H54 (cell line): Measurements from ENCODE around the gene DDX27.
"Not testable (repeated sequence)": the region's sequence is repeated elsewhere in the genome, so short reads cannot be mapped to it uniquely, and the experiment has no call there.

Source experiments
- DNase-seq: peaks from one replicate; pipeline ENCODE4 v3.0.0; 2011; ENCODE audit warnings: low spot score, mixed read lengths; ENCODE audit not compliant: insufficient read length
- FAIRE-seq: peaks from 3 replicates; lab custom pipeline; 2011; peaks lifted over from hg19 to GRCh38; lab: Jason Lieb, UNC
- POLR2A ChIP-seq: IDR thresholded peaks from 2 replicates; pipeline ENCODE4 v1.6.1; 2011; ENCODE audit warnings: low read depth, mild to moderate bottlenecking, low read length

DDX27 gene

DNA sequence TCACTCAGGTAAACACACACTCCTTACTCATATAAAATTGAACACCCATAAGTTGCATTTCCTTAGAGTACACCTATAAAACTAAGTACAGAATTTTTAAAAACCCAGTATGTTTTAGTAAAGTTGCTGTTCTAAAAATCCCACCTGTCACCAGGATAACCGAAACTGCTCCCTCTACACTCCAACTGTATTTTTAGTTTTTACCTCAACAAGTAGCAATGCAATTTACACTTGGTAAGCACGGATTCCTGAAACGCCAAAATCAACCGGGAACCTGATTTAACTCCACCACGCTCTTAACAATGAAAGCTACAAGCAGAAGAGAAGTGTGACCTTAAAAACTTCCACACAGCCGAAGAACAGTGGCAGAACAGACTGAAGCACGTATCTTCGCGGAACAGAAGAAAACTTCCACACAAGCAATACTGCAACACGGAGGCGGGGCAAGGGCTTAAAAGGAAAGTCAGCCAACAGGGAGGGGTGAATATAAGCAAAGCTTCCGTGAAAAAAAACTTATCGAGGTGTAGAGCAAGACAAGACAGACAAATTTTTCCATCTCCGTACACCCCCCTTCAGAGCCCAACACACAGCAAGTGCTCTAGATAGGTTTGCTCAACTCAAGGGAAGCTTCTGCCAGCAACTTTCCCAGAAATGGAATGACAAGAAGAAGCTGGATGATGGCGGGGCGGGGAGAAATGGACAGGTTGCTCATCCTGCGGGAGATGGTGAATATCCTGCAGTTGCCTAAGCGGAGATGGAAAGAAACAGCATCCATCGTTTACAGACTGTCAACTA is 32.5 kb upstream of the DDX27 start:
- peak; percentile 27 for FAIRE-seq
- peak; percentile 30 for DNase-seq
- TF ChIP-seq POLR2A, result no peak

DNA sequence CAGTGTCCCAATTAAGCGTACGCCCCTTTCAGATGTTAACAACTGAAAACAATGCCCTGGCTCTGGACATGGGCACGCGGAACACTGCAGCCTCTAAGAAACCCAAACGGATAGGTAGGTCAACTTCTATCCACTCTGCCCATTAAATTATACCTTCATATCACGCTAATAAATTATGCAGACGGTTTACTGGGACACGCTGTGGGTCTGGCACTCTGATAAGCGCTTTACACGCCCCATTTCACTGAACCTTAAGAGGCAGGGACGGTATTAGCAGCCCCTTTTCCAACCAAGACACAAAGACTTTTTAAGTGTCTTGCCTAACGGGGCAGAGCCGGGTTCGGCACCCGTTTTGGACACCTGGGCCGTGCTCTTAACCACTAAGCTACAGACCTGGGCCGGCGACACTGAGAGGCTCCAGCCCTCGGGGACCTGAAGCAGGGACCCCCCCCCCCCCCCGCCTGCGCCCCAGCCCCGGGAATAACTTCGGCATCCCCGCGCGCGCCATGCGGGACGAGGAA is 31.8 kb upstream of the DDX27 start:
- FAIRE-seq, result no peak
- TF ChIP-seq POLR2A, result no peak
- DNase-seq, result no peak

DNA sequence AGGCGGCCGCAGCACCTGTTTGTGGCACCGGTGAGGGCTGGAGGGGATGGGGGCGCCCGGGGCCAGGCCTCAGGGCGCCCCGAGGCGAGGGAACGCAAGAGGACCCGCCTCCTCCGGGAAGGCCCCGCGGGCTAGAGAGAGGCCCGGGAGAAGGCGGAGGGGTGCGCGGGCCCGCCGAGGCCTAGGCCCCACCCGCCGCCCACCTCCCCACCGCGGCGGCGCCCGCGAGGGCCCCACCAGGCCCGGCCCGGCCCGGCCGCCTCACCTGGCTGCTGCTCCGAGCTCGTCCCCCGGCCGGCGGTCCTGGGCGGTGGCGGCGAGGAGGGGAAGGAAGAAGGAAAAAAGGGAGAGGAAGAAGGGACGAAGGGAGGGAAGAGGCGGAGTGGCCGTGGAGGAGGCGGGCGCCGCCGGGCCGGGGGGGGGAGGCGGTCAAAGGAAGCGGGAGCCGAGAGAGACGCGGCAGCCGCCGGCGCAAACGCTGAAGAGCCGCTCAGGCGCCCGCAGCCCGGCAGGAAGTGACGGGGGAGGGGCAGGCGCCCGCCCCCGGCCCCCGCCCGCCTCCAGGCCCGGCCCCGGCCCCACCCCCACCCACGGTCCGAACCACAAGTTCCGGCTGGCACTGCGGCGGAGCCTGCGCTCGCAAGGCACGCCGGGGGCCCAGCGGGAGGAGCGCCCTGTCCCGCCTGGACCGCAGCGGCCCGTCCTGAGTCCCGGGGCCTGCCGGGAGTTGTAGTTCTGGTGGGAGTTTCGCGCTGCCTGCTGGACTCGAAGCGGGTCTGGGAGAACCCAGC is 31.2 kb upstream of the DDX27 start, which contains the start of gene STAU1:
Gene STAU1, minus strand, starts transcription at position 484 of the 791 bp plus-strand sequence. CDS start 22,133 bp downstream, outside the sequence.
- peak; percentile 85 for TF ChIP-seq POLR2A
- DNase-seq (peak; percentile 96), FAIRE-seq (no peak)

DNA sequence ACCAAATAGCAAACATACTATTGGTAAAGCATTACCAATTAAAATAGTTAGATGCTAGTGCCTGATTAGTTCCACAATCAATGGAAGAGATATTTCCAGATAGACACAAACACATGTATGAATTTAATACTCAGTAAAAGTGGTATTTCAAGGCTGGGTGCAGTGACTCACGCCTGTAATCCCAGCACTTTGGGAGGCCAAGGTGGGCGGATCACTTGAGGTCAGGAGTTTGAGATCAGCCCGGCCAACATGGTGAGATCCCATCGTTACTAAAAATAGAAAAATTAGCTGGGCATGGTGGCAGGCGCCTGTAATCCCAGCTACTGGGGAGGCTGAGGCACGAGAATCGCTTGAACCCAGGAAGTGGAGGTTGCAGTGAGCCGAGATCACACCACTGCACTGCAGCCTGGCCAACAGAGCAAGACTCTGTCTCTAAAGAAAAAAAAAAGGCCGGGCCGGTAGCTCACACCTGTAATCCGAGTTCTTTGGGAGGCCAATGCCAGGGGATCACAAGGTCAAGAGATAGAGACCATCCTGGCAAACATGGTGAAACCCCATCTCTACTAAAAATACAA is 26.2 kb upstream of the DDX27 start:
- DNase-seq, FAIRE-seq: not testable (repeated sequence)

DNA sequence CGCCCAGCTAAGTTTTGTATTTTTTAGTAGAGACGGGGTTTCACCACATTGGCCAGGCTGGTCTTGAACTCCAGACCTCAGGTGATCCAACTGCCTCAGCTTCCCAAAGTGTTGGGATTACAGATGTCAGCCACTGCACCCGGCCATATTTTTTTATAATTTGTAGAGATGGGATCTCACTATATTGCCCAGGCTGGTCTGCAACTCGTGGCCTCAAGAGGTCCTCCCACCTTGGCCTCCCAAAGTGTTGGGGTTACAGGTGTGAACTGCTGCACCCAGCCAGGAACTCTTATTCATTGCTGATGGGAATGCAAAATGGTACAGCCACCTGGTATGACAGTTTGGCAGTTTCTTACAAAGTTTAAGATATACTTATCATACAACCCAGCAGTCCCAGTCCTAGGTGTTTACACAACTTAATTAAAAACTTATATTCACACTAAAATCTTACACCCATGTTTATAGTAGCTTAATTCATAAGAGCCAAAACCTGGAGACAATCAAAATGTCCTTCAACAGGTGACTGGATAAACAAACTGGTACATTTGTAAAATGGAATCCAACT is 19.4 kb upstream of the DDX27 start:
- no peak for DNase-seq
- FAIRE-seq, result no peak

DNA sequence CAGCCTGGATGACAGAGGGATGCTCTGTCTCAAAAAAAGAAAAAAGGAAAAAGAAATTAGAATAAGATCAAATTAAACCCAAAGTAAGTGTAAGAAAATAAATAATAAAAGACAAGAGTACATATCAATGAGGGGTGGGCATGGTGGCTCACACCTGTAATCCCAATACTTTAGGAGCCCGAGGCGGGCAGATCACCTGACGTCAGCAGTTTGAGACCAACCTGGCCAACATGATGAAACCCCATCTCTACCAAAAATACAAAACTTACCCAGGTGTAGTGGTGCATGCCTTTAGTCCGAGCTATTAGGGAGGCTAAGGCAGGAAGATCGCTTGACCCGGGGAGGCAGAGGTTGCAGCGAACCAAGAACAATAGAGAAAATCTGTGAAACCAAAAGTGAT is 16.2 kb upstream of the DDX27 start:
- TF ChIP-seq POLR2A, result no peak
- FAIRE-seq, result no peak
- DNase-seq, result no peak

More for the DNA sequence above, 19.4 kb upstream of the DDX27 start:
- TF ChIP-seq POLR2A, result no peak

DNA sequence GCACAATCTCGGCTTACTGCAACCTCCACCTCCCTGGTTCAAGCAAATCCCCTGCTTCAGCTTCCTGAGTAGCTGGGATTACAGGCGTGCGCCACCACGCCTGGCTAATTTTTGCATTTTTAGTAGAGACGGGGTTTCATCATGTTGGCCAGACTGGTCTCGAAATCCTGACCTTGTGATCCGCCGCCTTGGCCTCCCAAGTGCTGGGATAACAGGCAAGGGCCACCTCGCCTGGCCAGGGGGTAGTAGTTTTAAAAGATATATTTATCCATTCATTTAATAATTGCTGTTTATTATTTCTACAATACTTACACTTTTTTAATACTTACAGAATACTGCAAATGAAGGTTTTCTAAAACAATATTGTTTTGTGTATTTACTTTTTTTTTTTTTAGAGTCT is 15.5 kb upstream of the DDX27 start:
- DNase-seq, result no peak
- no peak for TF ChIP-seq POLR2A
- no peak for FAIRE-seq

DNA sequence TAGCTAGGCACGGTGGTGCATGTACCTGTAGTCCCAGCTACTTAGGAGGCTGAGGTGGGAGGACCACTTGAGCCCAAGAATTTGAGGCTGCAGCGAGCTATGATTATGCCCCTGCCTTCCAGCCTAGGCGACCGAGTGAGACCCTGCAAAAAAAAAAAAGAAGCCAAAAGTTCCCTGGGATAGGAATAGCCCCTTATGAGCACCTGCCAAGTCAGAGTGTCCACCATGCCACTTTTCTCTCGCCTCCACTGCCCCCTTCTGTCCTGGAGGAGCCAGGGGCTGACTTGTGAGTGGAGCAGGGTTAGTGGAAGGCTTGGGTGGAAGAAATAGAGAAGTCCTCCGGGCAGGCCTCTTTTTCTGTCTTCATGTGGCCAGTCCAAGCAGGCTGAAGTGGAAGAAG is 12.1 kb upstream of the DDX27 start:
- FAIRE-seq (no peak), DNase-seq (no peak)
- no peak for TF ChIP-seq POLR2A

DNA sequence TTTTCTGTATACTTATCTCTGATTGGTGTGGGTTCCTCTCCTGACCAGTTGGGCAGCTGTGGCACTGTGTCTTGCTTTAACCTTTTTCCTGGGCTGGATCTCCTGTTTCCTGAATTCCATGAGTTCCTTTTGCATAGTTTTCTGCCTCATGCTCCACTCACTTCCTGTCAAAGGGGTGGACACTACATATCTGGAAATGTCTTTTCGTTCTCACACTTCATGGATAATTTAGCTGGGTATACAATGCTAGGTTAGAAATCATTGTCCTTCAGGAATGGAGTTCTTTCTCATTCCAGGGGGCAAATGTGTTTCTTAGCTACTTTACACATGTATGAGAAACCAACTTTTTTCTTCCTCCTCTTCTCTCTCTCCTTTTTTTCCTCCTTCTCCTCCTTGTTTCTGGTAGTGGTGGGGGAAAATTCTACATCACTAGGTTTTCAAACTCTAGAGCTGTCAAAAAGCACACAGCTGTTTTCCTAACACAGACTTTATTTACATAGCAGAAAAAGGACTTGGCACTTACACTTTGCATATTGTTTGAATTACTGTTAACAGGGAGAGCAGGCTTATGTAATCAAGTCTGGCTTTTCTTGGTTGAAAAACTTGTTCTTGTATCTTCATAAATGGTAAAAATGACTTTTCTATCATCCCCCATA is 9.0 kb upstream of the DDX27 start:
- no peak for FAIRE-seq
- no peak for TF ChIP-seq POLR2A
- no peak for DNase-seq

DNA sequence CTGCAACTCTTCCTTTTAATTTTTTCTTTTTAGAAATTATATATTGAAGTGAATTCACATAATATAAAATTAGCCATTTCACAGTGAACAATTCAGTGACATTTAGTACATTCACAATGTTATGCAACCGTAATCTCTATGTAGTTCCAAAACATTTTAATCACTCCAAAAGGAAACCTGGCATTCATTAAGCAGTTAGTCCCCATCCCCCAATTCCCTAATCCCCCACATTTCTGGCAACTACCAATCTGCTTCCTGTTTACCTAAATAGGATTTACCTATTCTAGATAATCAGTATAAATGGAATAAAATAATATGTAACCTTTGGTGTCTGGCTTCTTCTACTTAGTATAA is 8.5 kb upstream of the DDX27 start:
- DNase-seq (no peak), FAIRE-seq (no peak)
- TF ChIP-seq POLR2A, result no peak

DNA sequence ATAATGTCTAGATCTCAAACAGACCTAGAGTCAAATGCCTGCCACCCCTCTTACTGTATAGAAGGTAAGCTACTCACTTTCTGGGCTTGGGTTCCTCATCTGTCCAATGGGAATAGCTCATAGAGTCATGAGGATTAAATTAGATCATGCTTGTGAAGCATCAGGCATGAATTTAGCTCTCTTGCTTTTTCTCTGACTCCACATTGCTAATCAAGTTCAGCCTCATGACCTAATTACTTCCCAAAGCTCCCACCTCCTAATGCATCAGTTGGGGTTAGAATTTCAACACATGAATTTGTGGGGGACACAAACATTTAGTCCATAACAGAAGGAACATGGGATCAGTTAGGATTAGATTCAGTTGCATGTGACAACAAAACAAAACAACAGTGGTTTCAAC is 4.6 kb upstream of the DDX27 start:
- no peak for DNase-seq
- no peak for TF ChIP-seq POLR2A
- no peak for FAIRE-seq

DNA sequence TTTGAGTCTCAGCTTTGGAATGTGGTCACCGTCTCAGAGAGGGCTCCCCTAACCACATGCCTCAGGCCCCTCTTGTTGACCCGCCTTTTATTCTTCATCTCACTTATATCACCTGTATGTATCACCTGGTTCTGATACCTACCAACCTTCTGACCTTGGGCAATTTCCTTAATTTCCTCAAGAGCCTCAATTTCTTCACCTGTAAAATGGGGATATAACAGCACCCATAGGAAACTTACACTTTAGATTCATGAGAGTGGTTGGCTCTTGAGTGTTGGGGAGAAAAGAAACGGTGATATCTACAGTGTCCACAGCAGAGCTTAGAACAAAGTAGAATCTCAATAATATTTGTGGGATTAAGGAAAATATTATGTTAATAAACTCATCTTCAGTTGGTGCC is 4.0 kb upstream of the DDX27 start:
- FAIRE-seq, result no peak
- no peak for DNase-seq
- TF ChIP-seq POLR2A, result no peak

DNA sequence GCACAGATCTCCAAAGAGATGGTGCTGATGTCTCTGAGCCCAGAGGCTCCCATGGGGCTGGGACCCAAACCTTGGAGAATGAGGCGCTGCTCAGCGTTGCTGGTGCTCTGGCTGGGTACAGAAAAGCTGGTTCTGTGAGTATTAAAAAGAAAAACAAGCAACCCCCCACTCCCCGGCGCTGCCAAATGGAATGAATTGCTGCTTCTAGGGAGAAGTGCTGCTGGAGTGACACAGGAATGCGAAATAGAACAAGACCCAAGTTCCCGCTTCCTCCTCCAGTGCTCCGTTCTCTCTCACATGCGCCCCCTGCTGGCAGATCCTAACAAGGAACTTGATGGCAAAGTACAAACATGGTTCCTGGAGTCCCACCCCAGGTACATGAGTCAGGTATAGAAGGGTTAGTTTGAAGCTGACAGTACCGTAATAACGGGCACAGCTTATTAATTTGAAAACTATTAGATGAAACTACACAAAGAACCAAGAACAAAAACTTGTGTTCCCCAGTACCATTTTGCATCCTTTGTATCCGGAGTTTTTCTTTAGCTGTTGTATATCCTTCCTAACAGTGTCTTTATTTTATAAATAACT is 2.1 kb upstream of the DDX27 start:
- no peak for TF ChIP-seq POLR2A
- DNase-seq (peak; percentile 62), FAIRE-seq (peak; percentile 76)

DNA sequence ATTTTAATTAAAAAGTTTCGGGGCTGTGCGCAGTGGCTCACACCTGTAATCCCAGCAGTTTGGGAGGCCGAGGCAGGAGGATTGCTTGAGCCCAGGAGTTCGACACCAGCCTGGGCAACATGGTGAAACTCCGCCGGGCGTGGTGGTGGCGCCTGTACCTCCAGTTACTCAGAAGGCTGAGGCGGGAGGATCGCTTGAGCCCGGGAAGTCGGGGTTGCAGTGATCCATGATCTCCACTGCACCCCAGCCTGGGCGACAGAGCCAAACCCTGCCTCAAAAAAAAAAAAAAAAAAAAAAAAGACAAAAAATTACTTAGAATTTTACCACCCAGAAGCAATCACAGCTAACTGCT is 501 bp upstream of the DDX27 start:
- FAIRE-seq, DNase-seq: not testable (repeated sequence)
